T47D (cell line): ENCODE measurements around the gene PCDHGA1.
"Not testable (repeated sequence)": the region's sequence is repeated elsewhere in the genome, so short reads cannot be mapped to it uniquely, and the experiment has no call there.

Source experiments
- DNase-seq, 2 experiments: peaks; one replicate each; pipeline versions ENCODE4 v3.0.0 to v3.0.0-alpha.2; 2011 to 2012; ENCODE audit warnings: low read depth in 1 of 2, low spot score in 1 of 2
- JUND ChIP-seq: IDR thresholded peaks from 2 replicates; pipeline ENCODE4 v1.6.1; 2012; ENCODE audit warnings: low read depth
- in situ Hi-C: cut with HindIII; loops from 2 replicates; pipeline ENCODE4 v1.10.0; 2016; ENCODE audit warnings: low sequenced_read_pairs, low pct_unique_long_range_greater_than_20kb

PCDHGA1 gene

DNA sequence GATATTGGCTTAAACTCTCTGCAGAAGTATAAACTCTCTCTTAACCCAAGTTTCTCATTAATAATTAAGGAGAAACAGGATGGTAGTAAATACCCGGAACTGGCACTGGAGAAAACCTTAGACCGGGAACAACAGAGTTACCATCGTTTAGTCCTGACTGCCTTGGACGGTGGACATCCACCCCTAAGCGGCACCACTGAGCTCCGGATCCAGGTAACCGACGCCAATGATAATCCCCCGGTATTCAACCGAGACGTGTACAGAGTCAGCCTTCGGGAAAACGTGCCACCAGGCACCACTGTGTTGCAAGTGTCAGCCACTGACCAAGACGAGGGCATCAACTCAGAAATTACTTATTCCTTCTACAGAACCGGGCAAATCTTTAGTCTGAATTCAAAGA, 68.3 kb downstream of the PCDHGA1 start:
- in situ Hi-C loops = no loop called here
- TF ChIP-seq JUND = no peak
- DNase-seq = no peak

DNA sequence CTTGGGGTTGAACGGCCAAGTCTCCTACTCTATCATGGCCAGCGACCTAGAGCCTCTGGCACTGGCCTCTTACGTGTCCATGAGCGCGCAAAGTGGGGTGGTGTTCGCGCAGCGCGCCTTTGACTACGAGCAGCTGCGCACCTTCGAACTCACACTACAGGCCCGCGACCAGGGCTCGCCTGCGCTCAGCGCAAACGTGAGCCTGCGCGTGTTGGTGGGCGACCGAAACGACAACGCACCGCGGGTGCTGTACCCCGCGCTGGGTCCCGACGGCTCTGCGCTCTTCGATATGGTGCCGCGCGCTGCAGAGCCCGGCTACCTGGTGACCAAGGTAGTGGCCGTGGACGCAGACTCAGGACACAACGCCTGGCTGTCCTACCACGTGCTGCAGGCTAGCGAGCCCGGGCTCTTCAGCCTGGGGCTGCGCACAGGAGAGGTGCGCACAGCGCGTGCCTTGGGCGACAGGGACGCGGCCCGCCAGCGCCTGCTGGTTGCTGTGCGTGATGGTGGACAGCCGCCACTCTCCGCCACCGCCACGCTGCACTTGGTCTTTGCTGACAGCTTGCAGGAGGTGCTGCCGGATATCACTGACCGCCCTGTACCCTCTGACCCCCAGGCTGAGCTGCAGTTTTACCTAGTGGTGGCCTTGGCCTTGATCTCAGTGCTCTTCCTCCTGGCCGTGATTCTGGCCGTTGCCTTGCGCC, 69.4 kb downstream of the PCDHGA1 start:
- TF ChIP-seq JUND = no peak
- in situ Hi-C loops = no loop called here
- no peak for DNase-seq

DNA sequence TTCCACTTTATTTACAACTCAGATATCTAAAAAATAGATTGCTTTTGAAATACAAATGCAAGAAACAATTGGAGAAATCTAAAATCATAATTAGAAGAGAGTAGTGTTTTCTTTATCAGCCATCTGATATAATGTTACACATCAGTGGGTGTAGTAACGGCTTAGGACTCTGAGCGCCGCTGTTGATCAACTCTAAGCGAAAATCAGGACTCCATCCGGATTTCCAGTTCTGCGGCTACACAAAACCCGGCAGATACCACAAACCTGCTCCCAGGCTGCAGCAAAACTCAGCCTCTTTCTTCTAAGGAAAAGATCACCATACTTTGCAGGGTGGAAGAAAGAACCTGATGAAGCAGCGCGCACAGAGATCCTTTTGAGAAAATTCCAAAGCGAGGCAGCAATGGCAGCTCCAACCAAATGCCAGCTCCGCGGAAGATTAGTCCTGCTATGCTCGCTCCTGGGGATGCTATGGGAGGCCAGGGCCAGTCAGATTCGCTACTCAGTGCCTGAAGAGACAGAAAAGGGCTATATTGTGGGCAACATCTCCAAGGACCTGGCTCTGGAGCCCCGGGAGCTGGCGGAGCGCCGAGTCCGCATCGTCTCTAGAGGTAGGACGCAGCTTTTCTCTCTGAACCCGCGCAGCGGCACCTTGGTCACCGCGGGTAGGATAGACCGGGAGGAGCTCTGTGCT, 72.4 kb downstream of the PCDHGA1 start, which contains the start of gene PCDHGA9:
TSS of gene PCDHGA9 (plus strand) at position 226 of the 691 bp plus-strand sequence. CDS start at position 401, 175 bp downstream.
- DNase-seq = no peak
- in situ Hi-C loops = no loop called here
- no peak for TF ChIP-seq JUND

DNA sequence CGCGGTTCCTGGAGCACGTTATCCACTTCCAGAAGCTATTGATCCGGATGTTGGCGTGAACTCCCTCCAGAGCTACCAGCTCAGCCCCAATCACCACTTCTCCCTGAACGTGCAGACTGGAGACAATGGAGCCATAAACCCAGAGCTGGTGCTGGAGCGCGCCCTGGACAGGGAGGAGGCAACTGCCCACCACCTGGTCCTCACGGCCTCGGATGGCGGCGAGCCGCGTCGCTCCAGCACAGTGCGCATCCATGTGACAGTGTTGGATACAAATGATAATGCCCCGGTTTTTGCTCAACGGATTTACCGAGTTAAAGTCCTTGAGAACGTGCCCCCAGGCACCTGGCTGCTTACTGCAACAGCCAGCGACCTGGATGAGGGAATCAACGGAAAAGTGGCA, 73.1 kb downstream of the PCDHGA1 start:
- TF ChIP-seq JUND = no peak
- in situ Hi-C loops = no loop called here

DNA sequence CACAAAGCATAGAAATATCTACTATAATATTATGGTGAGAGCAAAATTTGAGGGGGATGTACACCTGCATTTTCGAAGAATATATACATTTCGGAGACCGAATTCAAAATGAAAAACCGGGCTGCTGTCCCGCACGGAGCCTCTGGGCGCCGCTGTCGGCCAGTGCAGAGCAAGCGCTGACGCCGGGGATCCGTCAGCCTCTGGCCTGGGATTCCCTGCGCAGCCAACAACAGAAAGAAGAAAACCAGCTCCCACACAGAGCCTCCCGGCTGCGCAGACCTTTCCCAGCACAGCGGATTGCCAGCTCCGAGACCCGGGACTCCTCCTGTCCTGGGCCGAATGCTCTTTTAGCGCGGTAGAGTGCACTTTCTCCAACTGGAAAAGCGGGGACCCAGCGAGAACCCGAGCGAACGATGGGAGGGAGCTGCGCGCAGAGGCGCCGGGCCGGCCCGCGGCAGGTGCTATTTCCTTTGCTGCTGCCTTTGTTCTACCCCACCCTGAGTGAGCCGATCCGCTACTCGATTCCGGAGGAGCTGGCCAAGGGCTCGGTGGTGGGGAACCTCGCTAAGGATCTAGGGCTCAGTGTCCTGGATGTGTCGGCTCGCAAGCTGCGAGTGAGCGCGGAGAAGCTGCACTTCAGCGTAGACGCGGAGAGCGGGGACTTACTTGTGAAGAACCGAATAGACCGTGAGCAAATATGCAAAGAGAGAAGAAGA, 77.6 kb downstream of the PCDHGA1 start, which contains the start of gene PCDHGB6:
TSS of gene PCDHGB6 (plus strand) at position 232 of the 716 bp plus-strand sequence. CDS start at position 414, 182 bp downstream.
- DNase-seq, in situ Hi-C loops: not testable (repeated sequence)

More for the DNA sequence above, 73.1 kb downstream of the PCDHGA1 start:
- no peak for DNase-seq

DNA sequence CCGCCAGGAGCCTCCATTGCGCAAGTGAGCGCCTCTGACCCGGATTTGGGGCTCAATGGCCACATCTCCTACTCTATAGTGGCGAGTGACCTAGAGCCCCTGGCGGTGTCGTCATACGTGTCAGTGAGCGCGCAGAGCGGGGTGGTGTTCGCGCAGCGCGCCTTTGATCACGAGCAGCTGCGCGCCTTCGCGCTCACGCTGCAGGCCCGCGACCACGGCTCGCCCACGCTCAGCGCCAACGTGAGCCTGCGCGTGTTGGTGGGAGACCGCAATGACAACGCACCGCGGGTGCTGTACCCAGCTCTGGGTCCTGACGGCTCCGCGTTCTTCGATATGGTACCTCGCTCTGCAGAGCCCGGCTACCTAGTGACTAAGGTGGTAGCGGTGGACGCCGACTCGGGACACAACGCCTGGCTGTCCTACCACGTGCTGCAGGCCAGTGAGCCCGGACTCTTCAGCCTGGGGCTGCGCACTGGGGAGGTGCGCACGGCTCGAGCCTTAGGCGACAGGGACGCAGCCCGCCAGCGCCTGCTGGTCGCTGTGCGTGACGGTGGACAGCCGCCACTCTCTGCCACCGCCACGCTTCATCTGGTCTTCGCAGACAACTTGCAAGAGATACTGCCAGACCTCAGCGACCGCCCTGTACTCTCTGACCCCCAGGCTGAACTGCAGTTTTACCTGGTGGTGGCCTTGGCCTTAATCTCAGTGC, 79.4 kb downstream of the PCDHGA1 start:
- no peak for DNase-seq
- in situ Hi-C loops = no loop called here
- no peak for TF ChIP-seq JUND

DNA sequence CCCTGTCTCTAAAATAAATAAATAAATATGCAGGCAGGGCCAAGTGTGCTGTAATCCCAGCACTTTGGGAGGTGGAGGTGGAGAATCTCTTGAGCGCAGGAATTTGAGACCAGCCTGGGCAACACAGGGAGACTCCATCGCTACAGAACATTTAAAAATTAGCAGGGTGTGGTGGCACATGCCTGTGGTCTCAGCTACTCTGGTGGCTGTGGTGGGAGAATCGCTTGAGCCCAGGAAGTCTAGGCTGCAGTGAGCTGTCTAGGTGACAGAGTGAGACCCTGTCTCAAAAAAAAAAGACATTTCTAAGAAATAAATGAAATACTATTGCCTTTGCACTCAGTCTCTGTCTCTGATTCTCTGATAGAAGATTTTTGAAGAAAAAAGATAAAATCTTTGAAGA, 81.3 kb downstream of the PCDHGA1 start:
- in situ Hi-C loops = no loop called here
- DNase-seq = no peak
- no peak for TF ChIP-seq JUND

DNA sequence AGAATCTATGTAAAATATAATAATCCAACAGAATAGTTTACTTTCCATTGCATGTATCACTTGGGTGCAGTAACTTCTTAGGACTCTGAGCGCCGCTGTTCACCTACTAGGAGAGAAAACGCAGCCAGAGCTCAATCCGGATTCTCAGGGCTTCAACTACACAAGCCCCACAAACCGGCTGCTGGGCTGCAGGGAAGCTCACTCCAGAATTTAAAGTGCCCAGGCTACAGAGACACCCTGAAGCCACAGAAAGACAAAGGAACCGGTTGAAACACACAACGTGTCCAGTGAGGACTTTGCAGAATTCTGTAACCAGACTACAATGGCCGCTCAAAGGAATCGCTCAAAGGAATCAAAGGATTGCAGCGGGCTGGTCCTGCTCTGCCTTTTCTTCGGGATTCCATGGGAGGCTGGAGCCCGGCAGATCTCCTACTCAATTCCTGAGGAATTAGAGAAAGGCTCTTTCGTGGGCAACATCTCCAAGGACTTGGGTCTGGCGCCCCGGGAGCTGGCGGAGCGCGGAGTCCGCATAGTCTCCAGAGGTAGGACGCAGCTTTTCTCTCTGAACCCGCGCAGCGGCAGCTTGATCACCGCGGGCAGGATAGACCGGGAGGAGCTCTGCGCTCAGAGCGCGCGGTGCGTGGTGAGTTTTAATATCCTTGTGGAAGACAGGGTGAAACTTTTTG, 82.7 kb downstream of the PCDHGA1 start, which contains the start of gene PCDHGA10:
TSS of gene PCDHGA10 (plus strand) at position 134 of the 686 bp plus-strand sequence. CDS start at position 323, 189 bp downstream.
- DNase-seq = peak; percentile 93
- in situ Hi-C loops = no loop called here
- TF ChIP-seq JUND = no peak

DNA sequence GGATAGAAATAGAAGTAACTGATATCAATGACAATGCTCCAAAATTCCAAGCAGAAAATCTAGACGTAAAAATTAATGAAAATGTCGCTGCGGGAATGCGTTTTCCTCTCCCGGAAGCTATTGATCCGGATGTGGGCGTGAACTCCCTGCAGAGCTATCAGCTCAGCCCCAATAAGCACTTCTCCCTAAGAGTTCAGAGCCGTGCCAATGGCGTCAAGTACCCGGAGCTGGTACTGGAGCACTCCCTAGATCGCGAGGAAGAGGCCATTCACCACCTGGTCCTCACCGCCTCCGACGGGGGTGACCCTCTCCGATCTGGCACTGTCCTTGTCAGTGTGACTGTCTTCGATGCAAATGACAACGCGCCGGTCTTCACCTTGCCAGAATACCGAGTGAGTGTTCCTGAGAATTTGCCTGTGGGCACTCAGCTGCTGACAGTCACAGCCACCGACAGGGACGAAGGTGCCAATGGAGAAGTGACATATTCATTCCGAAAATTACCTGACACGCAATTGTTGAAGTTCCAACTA, 83.3 kb downstream of the PCDHGA1 start:
- no peak for TF ChIP-seq JUND
- in situ Hi-C loops = no loop called here
- DNase-seq = peak; percentile 72 to 92

DNA sequence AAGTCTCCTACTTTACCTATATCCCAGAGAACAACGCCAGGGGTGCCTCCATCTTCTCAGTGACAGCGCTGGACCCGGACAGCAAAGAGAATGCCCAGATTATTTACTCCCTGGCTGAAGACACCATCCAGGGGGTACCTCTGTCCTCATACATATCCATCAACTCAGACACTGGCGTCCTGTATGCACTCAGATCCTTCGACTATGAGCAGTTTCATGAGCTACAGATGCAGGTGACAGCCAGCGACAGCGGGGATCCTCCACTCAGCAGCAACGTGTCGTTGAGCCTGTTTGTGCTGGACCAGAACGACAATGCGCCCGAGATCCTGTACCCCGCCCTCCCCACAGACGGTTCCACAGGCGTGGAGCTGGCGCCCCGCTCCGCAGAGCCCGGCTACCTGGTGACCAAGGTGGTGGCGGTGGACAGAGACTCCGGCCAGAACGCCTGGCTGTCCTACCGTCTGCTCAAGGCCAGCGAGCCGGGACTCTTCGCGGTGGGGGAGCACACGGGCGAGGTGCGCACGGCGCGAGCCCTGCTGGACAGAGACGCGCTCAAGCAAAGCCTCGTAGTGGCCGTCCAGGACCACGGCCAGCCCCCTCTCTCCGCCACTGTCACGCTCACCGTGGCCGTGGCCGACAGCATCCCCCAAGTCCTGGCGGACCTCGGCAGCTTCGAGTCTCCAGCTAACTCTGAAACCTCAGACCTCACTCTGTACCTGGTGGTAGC, 84.4 kb downstream of the PCDHGA1 start:
- in situ Hi-C loops = not testable (repeated sequence)

DNA sequence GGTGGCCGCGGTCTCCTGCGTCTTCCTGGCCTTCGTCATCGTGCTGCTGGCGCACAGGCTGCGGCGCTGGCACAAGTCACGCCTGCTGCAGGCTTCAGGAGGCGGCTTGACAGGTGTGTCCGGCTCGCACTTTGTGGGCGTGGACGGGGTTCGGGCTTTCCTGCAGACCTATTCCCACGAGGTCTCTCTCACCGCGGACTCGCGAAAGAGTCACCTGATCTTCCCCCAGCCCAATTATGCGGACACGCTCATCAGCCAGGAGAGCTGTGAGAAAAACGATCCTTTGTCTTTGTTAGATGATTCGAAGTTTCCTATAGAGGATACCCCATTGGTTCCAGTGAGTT, 84.9 kb downstream of the PCDHGA1 start:
- DNase-seq, in situ Hi-C loops: not testable (repeated sequence)

More for the DNA sequence above, 84.4 kb downstream of the PCDHGA1 start:
- DNase-seq = not testable (repeated sequence)

DNA sequence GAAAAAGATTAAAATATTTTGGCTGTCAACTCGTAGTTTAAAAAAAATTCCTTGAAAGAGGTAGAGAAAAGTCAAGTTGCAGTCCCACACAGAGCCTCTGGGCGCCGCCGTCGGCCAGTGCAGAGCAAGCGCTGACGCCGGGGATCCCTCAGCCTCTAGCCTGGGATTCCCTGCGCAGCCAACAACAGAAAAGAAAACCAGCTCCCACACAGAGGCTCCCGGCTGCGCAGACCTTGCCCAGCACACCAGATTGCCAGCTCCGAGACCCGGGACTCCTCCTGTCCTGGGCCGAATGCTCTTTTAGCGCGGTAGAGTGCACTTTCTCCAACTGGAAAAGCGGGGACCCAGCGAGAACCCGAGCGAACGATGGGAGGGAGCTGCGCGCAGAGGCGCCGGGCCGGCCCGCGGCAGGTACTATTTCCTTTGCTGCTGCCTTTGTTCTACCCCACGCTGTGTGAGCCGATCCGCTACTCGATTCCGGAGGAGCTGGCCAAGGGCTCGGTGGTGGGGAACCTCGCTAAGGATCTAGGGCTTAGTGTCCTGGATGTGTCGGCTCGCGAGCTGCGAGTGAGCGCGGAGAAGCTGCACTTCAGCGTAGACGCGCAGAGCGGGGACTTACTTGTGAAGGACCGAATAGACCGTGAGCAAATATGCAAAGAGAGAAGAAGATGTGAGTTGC, 87.3 kb downstream of the PCDHGA1 start, which contains the start of gene PCDHGB7:
TSS of gene PCDHGB7 (plus strand) at position 184 of the 679 bp plus-strand sequence. CDS start at position 367, 183 bp downstream.
- not testable (repeated sequence) for DNase-seq

More for the DNA sequence above, 87.3 kb downstream of the PCDHGA1 start, which contains the start of gene PCDHGB7:
- in situ Hi-C loops = not testable (repeated sequence)
